Panc1 (cell line): ENCODE data around the gene HK1.

Experiments
- CTCF ChIP-seq: fragments of 450-650 bp; IDR thresholded peaks from 2 replicates; pipeline ENCODE4 v1.5.1; 2017; ENCODE audit warnings: mild to moderate bottlenecking
- POLR2AphosphoS5 ChIP-seq: IDR thresholded peaks from 2 replicates; pipeline ENCODE4 v1.6.1; 2012; ENCODE audit warnings: mild to moderate bottlenecking, low read depth, low read length, moderate library complexity
- REST ChIP-seq, 2 experiments: IDR thresholded peaks; 2 replicates each; pipeline ENCODE4 v1.6.1; 2011 to 2012; ENCODE audit warnings: low read depth in 2 of 2, control low read depth in 1 of 2, low read length in 1 of 2, mild to moderate bottlenecking in 1 of 2, moderate library complexity in 1 of 2; ENCODE audit not compliant: insufficient read depth in 1 of 2
- SIN3A ChIP-seq: IDR thresholded peaks from 2 replicates; pipeline ENCODE4 v1.6.1; 2012; ENCODE audit warnings: low read depth, mild to moderate bottlenecking, low read length, moderate library complexity, borderline replicate concordance; ENCODE audit not compliant: insufficient read depth
- TCF7L2 ChIP-seq: IDR thresholded peaks from 2 replicates; pipeline ENCODE4 v1.6.1; 2011; ENCODE audit warnings: mild to moderate bottlenecking, low read depth, low read length, inconsistent platforms

GRCh38 chr10:69405221-69405620 lies 126.9 kb downstream of the HK1 start:
- TF ChIP-seq SIN3A = no peak
- no peak for TF ChIP-seq CTCF
- TF ChIP-seq POLR2AphosphoS5 = no peak
- no peak for TF ChIP-seq TCF7L2
- no peak for TF ChIP-seq REST (IDR thresholded peaks at IDR 0.05; ENCODE audit: insufficient read depth in 1 of 2, low read depth in 2 of 2, low read length in 1 of 2)
